LNCaP clone FGC (cell line): ENCODE data around the gene LRRN3.

Experiments
- DNase-seq: peaks from one replicate; pipeline ENCODE4 v3.0.0-alpha.2; 2011; ENCODE audit warnings: low read depth
- H3K4me3 ChIP-seq: 2 replicates; pipeline ENCODE4 v1.5.1; 2011; ENCODE audit warnings: mild to moderate bottlenecking, low read depth, low read length, control low read depth
- CTCF ChIP-seq: IDR thresholded peaks from 2 replicates; pipeline ENCODE4 v1.5.1; 2012; ENCODE audit warnings: mild to moderate bottlenecking; ENCODE audit not compliant: control insufficient read depth, insufficient read depth; ENCODE audit errors: extremely low read depth

The LRRN3 gene

GRCh38 chr7:111076205-111076604, 14.7 kb upstream of the LRRN3 start:
- no peak overlapping the region for H3K4me3 ChIP-seq
- no peak for TF ChIP-seq CTCF
- no peak for DNase-seq

GRCh38 chr7:111077001-111077400, 13.9 kb upstream of the LRRN3 start:
- no peak overlapping the region for H3K4me3 ChIP-seq
- no peak for DNase-seq
- TF ChIP-seq CTCF, result no peak

GRCh38 chr7:111080495-111081105, 10.3 kb upstream of the LRRN3 start:
- DNase-seq, result no peak
- TF ChIP-seq CTCF, result no peak
- no peak overlapping the region for H3K4me3 ChIP-seq

- DNase-seq, result no peak
- no peak overlapping the region for H3K4me3 ChIP-seq
- TF ChIP-seq CTCF, result no peak
Observed at GRCh38 chr7:111081546-111082267, 9.2 kb upstream of the LRRN3 start.

GRCh38 chr7:111082351-111082750, 8.6 kb upstream of the LRRN3 start:
- no peak overlapping the region for H3K4me3 ChIP-seq
- TF ChIP-seq CTCF, result no peak
- DNase-seq, result no peak

GRCh38 chr7:111083413-111083812, 7.5 kb upstream of the LRRN3 start:
- no peak for DNase-seq
- TF ChIP-seq CTCF, result no peak
- H3K4me3 ChIP-seq, result no peak overlapping the region

- DNase-seq, result no peak
- no peak for TF ChIP-seq CTCF
- H3K4me3 ChIP-seq, result no peak overlapping the region
Observed at GRCh38 chr7:111085356-111085755, 5.6 kb upstream of the LRRN3 start.
